GM21515 (cell line): Measurements from ENCODE around the gene C2orf49.
"Not testable (repeated sequence)": the region's sequence is repeated elsewhere in the genome, so short reads cannot be mapped to it uniquely, and the experiment has no call there.

Source experiments
- ATAC-seq: cut with Tn5 transposase; IDR thresholded peaks from one replicate; pipeline ENCODE4 v1.9.1; 2021; ENCODE audit not compliant: unreplicated experiment

C2orf49 gene

GRCh38 chr2:105320651-105321215 lies 16.6 kb upstream of the C2orf49 start:
- no peak for ATAC-seq

GRCh38 chr2:105321875-105322646 lies 15.3 kb upstream of the C2orf49 start:
- no peak for ATAC-seq

GRCh38 chr2:105323111-105323510 lies 14.2 kb upstream of the C2orf49 start:
- ATAC-seq, result no peak

- no peak for ATAC-seq
These were observed 13.2 kb upstream of the C2orf49 start for GRCh38 chr2:105324101-105324500.

GRCh38 chr2:105324732-105325131 lies 12.6 kb upstream of the C2orf49 start:
- no peak for ATAC-seq

GRCh38 chr2:105325389-105325963 lies 11.9 kb upstream of the C2orf49 start:
- ATAC-seq, result no peak

- ATAC-seq, result not testable (repeated sequence)
These were observed 10.1 kb upstream of the C2orf49 start for GRCh38 chr2:105327271-105327670.

- ATAC-seq, result no peak
These were observed 9.7 kb upstream of the C2orf49 start for GRCh38 chr2:105327690-105328089.

GRCh38 chr2:105328281-105329196 lies 8.8 kb upstream of the C2orf49 start:
- ATAC-seq, result no peak

GRCh38 chr2:105329197-105329554 lies 8.2 kb upstream of the C2orf49 start:
- ATAC-seq, result peak; percentile 4

- peak; percentile 82 for ATAC-seq
These were observed 7.5 kb upstream of the C2orf49 start, which contains the start of gene TGFBRAP1 for GRCh38 chr2:105329561-105330495. TSS of gene TGFBRAP1 (minus strand) at chr2:105329735. CDS start at chr2:105308301, 21,434 bp downstream.

GRCh38 chr2:105330681-105331375 lies 6.5 kb upstream of the C2orf49 start:
- ATAC-seq, result no peak

GRCh38 chr2:105334211-105334610 lies 3.1 kb upstream of the C2orf49 start:
- ATAC-seq, result no peak

GRCh38 chr2:105335469-105335868 lies 1.9 kb upstream of the C2orf49 start:
- no peak for ATAC-seq

GRCh38 chr2:105336786-105337121 lies 586 bp upstream of the C2orf49 start:
- no peak for ATAC-seq

GRCh38 chr2:105338020-105338385 lies 663 bp downstream of the C2orf49 start:
- ATAC-seq, result peak; percentile 26

- no peak for ATAC-seq
These were observed 2.1 kb downstream of the C2orf49 start for GRCh38 chr2:105339414-105339813.

GRCh38 chr2:105344704-105345345 lies 7.5 kb downstream of the C2orf49 start:
- no peak for ATAC-seq

GRCh38 chr2:105357122-105357521 lies 19.8 kb downstream of the C2orf49 start:
- no peak for ATAC-seq
